HEK293T (cell line): ENCODE data around the gene CRAT.

Source experiments
- CTCF ChIA-PET: fragments of 350-600 bp; formaldehyde crosslinking; extraction: SDS; loops from one replicate; lab custom pipeline; 2021; ENCODE audit warnings: antibody characterized with exemption, inconsistent platforms; lab: Yijun Ruan, JAX
- POLR2A ChIA-PET: fragments of 350-600 bp; formaldehyde crosslinking; extraction: SDS; loops from one replicate; lab custom pipeline; 2020; ENCODE audit warnings: antibody characterized with exemption, inconsistent platforms; lab: Yijun Ruan, JAX
- DNase-seq: peaks from one replicate; pipeline ENCODE4 v3.0.0; 2012; ENCODE audit warnings: mixed read lengths; ENCODE audit errors: extremely low spot score
- ARNT ChIP-seq: fragments of 450-650 bp; IDR thresholded peaks from 2 replicates; pipeline ENCODE4 v1.6.1; 2017; ENCODE audit warnings: mild to moderate bottlenecking
- BHLHE40 ChIP-seq: fragments of 450-650 bp; IDR thresholded peaks from 2 replicates; pipeline ENCODE4 v1.6.1; 2016; ENCODE audit warnings: mild to moderate bottlenecking, moderate library complexity, borderline replicate concordance
- CTBP1 ChIP-seq: fragments of 450-650 bp; IDR thresholded peaks from 2 replicates; pipeline ENCODE4 v1.6.1; 2016; ENCODE audit warnings: borderline replicate concordance
- ELF4 ChIP-seq: fragments of 450-650 bp; IDR thresholded peaks from 2 replicates; pipeline ENCODE4 v1.6.1; 2017; ENCODE audit warnings: antibody characterized with exemption
- FOXA1 ChIP-seq: fragments of 450-650 bp; IDR thresholded peaks from 2 replicates; pipeline ENCODE4 v1.6.1; 2016; ENCODE audit warnings: mild to moderate bottlenecking
- FOXK2 ChIP-seq: fragments of 450-650 bp; IDR thresholded peaks from 2 replicates; pipeline ENCODE4 v1.6.1; 2016; ENCODE audit warnings: mild to moderate bottlenecking
- FOXM1 ChIP-seq: fragments of 450-650 bp; IDR thresholded peaks from 2 replicates; pipeline ENCODE4 v1.6.1; 2017; ENCODE audit warnings: mild to moderate bottlenecking, borderline replicate concordance
- HDGF ChIP-seq: fragments of 450-650 bp; IDR thresholded peaks from 2 replicates; pipeline ENCODE4 v1.6.1; 2017; ENCODE audit warnings: antibody characterized with exemption, borderline replicate concordance
- L3MBTL2 ChIP-seq: fragments of 450-650 bp; conservative IDR thresholded peaks from 2 replicates; pipeline ENCODE4 v1.6.1; 2016; ENCODE audit warnings: mild to moderate bottlenecking
- LEF1 ChIP-seq: fragments of 450-650 bp; IDR thresholded peaks from 2 replicates; pipeline ENCODE4 v1.6.1; 2017; ENCODE audit warnings: mild to moderate bottlenecking, borderline replicate concordance
- NFRKB ChIP-seq: fragments of 450-650 bp; IDR thresholded peaks from 2 replicates; pipeline ENCODE4 v1.6.1; 2016; ENCODE audit warnings: mild to moderate bottlenecking, moderate library complexity
- PKNOX1 ChIP-seq: fragments of 450-650 bp; IDR thresholded peaks from 2 replicates; pipeline ENCODE4 v1.6.1; 2016
- SP1 ChIP-seq: fragments of 450-650 bp; IDR thresholded peaks from 2 replicates; pipeline ENCODE4 v1.6.1; 2017
- SUZ12 ChIP-seq: fragments of 450-650 bp; IDR thresholded peaks from 2 replicates; pipeline ENCODE4 v1.6.1; 2016; ENCODE audit warnings: mild to moderate bottlenecking
- TARDBP ChIP-seq: fragments of 450-650 bp; IDR thresholded peaks from 2 replicates; pipeline ENCODE4 v1.6.1; 2016
- ZNF384 ChIP-seq: fragments of 450-650 bp; IDR thresholded peaks from 2 replicates; pipeline ENCODE4 v1.6.1; 2016

Gene CRAT

GRCh38 chr9:129076640-129077037, 34.0 kb downstream of the CRAT start:
- TF ChIP-seq NFRKB: no peak
- TF ChIP-seq PKNOX1: no peak
- no peak for TF ChIP-seq SP1
- TF ChIP-seq BHLHE40: no peak
- no peak for TF ChIP-seq TARDBP
- TF ChIP-seq ZNF384: no peak
- no peak for TF ChIP-seq LEF1
- no peak for TF ChIP-seq FOXM1
- ChIA-PET CTCF (no interaction called here), POLR2A (no interaction called here)
- no peak for DNase-seq

DNA sequence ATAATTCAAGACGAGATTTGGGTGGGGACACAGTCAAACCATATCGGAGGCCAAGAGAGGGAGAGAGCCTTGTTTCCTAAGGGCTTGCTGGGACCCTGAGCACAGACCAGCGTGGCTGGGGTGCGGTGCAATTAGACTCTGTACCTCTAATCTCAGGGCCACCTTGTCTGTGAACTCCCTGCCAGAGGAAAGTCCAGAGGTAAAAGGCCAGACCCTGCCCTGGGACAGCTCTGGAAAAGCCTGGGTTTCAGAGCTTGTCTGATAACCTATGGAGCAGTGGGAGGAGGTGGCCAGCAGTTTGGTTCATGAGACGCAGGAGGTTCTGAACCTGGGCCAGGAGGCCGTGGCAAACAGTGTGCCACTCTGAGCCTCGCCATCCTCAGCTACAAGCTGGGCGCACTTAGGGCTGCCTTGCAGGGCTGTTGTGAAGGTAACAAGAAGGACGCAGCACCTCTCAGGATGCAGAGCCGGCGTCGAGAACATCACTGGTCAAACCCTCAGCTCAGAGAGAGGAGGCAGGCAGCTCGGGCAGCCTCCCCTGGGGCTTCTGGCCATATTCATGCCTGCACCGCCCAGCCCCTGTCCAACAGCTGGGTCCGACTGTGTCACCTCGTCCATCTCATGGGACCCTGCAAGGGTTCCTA, 34.5 kb downstream of the CRAT start:
- ChIA-PET POLR2A (no interaction called here), CTCF (no interaction called here)
- TF ChIP-seq LEF1: no peak
- TF ChIP-seq FOXM1: no peak
- TF ChIP-seq PKNOX1: no peak
- no peak for TF ChIP-seq ELF4
- no peak for TF ChIP-seq FOXK2
- TF ChIP-seq ARNT: no peak
- no peak for TF ChIP-seq BHLHE40
- no peak for TF ChIP-seq NFRKB
- no peak for TF ChIP-seq SP1
- no peak for DNase-seq

DNA sequence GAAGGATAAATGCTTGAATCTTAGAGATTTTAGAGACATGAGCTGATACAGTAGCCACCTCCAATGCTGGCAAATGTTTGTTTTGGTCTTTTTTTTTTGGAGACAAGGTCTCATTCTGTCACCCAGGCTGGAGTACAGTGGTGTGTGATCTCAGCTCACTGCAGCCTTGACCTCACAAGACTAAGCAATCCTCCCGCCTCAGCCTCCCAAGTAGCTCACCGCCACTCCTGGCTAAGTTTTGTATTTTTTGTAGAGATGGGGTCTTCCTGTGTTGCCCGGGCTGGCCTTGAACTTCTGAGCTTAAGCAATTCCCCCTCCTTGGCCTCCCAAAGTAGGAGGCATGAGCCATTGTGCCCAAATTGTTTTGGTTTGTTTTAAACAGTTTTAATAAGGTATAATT, 36.5 kb downstream of the CRAT start:
- TF ChIP-seq FOXA1 (no peak), TARDBP (no peak), CTBP1 (no peak), SP1 (no peak), ZNF384 (no peak), ELF4 (no peak), BHLHE40 (no peak), LEF1 (no peak), FOXM1 (no peak), ARNT (no peak), HDGF (no peak), SUZ12 (no peak), NFRKB (no peak), PKNOX1 (no peak), L3MBTL2 (no peak), FOXK2 (no peak)
- DNase-seq: no peak
- ChIA-PET POLR2A (no interaction called here), CTCF (interaction anchor here (0.6 kb wide), 1 partner anchor 665 kb away, joined by 4 read pairs; no protein-coding TSS in a partner anchor)

DNA sequence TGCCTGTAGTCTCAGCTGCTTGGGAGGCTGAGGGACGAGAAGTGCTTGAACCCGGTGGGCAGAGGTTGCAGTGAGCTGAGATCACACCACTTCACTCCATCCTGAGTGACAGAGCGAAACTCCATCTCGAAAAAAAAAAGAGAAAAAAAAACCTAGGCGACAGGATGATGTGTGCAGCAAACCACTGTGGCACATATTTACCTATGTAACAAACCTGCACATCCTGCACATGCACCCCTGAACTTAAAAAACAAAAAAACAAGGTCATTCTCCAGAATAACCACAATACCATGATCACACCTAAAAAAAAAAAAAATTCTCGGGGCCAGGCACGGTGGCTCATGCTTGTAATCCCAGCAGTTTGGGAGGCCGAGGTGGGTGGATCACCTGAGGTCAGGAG, 37.2 kb downstream of the CRAT start:
- POLR2A ChIA-PET: interaction anchor here (1.0 kb wide), 1 partner anchor 8 kb away, joined by 4 read pairs; the partner anchor contains the start of gene DOLPP1
- TF ChIP-seq SP1: no peak
- no peak for TF ChIP-seq FOXM1
- no peak for TF ChIP-seq FOXK2
- no peak for TF ChIP-seq L3MBTL2
- TF ChIP-seq HDGF: no peak
- TF ChIP-seq ZNF384: no peak
- TF ChIP-seq NFRKB: no peak
- no peak for TF ChIP-seq LEF1
- no peak for TF ChIP-seq PKNOX1
- no peak for TF ChIP-seq TARDBP
- no peak for TF ChIP-seq ELF4
- CTCF ChIA-PET: interaction anchor here (0.6 kb wide), 1 partner anchor 666 kb away, joined by 4 read pairs; no protein-coding TSS in a partner anchor
- no peak for DNase-seq

DNA sequence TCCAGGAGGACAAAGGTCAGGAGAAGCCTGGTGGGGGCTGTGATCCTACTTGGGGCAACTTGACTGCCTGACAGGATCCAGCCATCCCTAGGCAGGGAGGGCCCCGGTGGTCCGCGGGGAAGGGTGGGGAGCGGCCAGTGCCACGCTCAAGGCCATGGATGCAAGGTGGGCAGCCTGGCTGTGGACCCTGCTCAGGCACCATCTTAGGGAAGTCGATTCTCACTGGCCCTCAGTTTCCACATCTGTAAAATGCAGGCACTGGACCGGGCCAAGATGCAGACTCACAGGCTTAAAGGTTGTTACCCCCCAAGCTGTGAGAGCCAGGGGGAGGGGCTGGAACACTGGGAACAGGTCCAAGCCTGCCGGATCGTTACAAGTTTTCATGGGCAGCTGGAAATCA, 38.4 kb downstream of the CRAT start:
- TF ChIP-seq ZNF384: no peak
- TF ChIP-seq ELF4: no peak
- TF ChIP-seq NFRKB: no peak
- no peak for TF ChIP-seq FOXK2
- no peak for TF ChIP-seq CTBP1
- no peak for TF ChIP-seq BHLHE40
- DNase-seq: no peak
- ChIA-PET CTCF (no interaction called here), POLR2A (interaction anchor here (1.5 kb wide), 1 partner anchor 9 kb away, joined by 4 read pairs; the partner anchor contains the start of gene DOLPP1)
